Head of caudate nucleus (tissue), 42 donors: ENCODE measurements around the gene GRHL1.
"Not testable (repeated sequence)": the region's sequence is repeated elsewhere in the genome, so short reads cannot be mapped to it uniquely, and the experiment has no call there.

Experiments used
- DNase-seq, 42 donors: peaks; one replicate each; pipeline versions ENCODE4 v3.0.0 to v3.0.0-alpha.2; 2020 to 2021; ENCODE audit warnings: mixed read lengths in 7 of 42
- intact Hi-C: fragments of 100-400 bp; cut with DNase I; formaldehyde crosslinking; loops from one replicate; pipeline ENCODE4 v1.15.0; 2022

GRHL1 gene

GRCh38 chr2:10003206-10004125 lies 52.0 kb downstream of the GRHL1 start:
- DNase-seq = peak in 1 of 42 donors; percentile 7

GRCh38 chr2:10004401-10004800 lies 52.9 kb downstream of the GRHL1 start:
- intact Hi-C loops = no loop called here
- peak in 1 of 42 donors; percentile 18 for DNase-seq

More at GRCh38 chr2:10003206-10004125, 52.0 kb downstream of the GRHL1 start:
- intact Hi-C loops = no loop called here

- intact Hi-C loops = no loop called here
- peak in 1 of 42 donors; percentile 3 for DNase-seq
These were observed 53.3 kb downstream of the GRHL1 start for GRCh38 chr2:10004836-10005235.

- peak in 1 of 42 donors; percentile 3 for DNase-seq
These were observed 54.2 kb downstream of the GRHL1 start for GRCh38 chr2:10005461-10006235.

GRCh38 chr2:10006236-10007161 lies 55.0 kb downstream of the GRHL1 start:
- intact Hi-C loops = no loop called here
- DNase-seq = peak in 7 of 42 donors; percentile 13 to 27 (median 17)

More at GRCh38 chr2:10005461-10006235, 54.2 kb downstream of the GRHL1 start:
- intact Hi-C loops = no loop called here

GRCh38 chr2:10007435-10007834 lies 55.9 kb downstream of the GRHL1 start:
- intact Hi-C loops = no loop called here
- DNase-seq = peak in 1 of 42 donors; percentile 28

GRCh38 chr2:10007921-10008808 lies 56.7 kb downstream of the GRHL1 start:
- DNase-seq = peak in 1 of 42 donors; percentile 20
- intact Hi-C loops = no loop called here

GRCh38 chr2:10008809-10009176 lies 57.3 kb downstream of the GRHL1 start:
- DNase-seq = no peak
- intact Hi-C loops = no loop called here

GRCh38 chr2:10009271-10009810 lies 57.8 kb downstream of the GRHL1 start:
- peak in 1 of 42 donors; percentile 21 for DNase-seq
- intact Hi-C loops = no loop called here

- intact Hi-C loops = no loop called here
- peak in 20 of 42 donors; percentile 17 to 68 (median 30) for DNase-seq
These were observed 58.6 kb downstream of the GRHL1 start for GRCh38 chr2:10009811-10010781.

GRCh38 chr2:10010861-10011605 lies 59.5 kb downstream of the GRHL1 start:
- intact Hi-C loops = not testable (repeated sequence)
- DNase-seq = peak in 1 of 42 donors; percentile 24

- DNase-seq = peak in 1 of 42 donors; percentile 28
- intact Hi-C loops = not testable (repeated sequence)
These were observed 60.3 kb downstream of the GRHL1 start for GRCh38 chr2:10011606-10012325.

GRCh38 chr2:10012366-10012962 lies 61.0 kb downstream of the GRHL1 start:
- intact Hi-C loops = not testable (repeated sequence)
- peak in 1 of 42 donors; percentile 26 for DNase-seq

GRCh38 chr2:10012963-10013461 lies 61.5 kb downstream of the GRHL1 start:
- intact Hi-C loops = no loop called here
- DNase-seq = peak in 1 of 42 donors; percentile 23
